HEK293 (cell line): ENCODE data around the gene CACHD1.

ENCODE experiments used
- ATF2 ChIP-seq: fragments of 450-650 bp; formaldehyde crosslinking; IDR thresholded peaks from 2 replicates; pipeline ENCODE4 v1.5.1; 2016; ENCODE audit warnings: missing biosample characterization, missing genetic modification characterization, low read depth
- HOXC10 ChIP-seq: sonication (generic); formaldehyde crosslinking; IDR thresholded peaks from 2 replicates; pipeline ENCODE4 v1.8.1; 2023; ENCODE audit warnings: mild to moderate bottlenecking, missing genetic modification reagents
- KLF10 ChIP-seq: fragments of 450-650 bp; IDR thresholded peaks from 2 replicates; pipeline ENCODE4 v1.5.1; 2018; ENCODE audit warnings: missing biosample characterization, mild to moderate bottlenecking, missing genetic modification characterization
- KLF7 ChIP-seq: fragments of 450-650 bp; formaldehyde crosslinking; IDR thresholded peaks from 2 replicates; pipeline ENCODE4 v1.5.1; 2016; ENCODE audit warnings: missing biosample characterization, missing genetic modification characterization, borderline replicate concordance
- KLF8 ChIP-seq: fragments of 450-650 bp; formaldehyde crosslinking; IDR thresholded peaks from 2 replicates; pipeline ENCODE4 v1.5.1; 2016; ENCODE audit warnings: missing biosample characterization, missing genetic modification characterization
- OVOL3 ChIP-seq: fragments of 450-650 bp; formaldehyde crosslinking; IDR thresholded peaks from 2 replicates; pipeline ENCODE4 v1.5.1; 2016; ENCODE audit warnings: missing biosample characterization, missing genetic modification characterization
- TRIM28 ChIP-seq: IDR thresholded peaks from 2 replicates; pipeline ENCODE4 v1.6.1; 2011; ENCODE audit warnings: low read length, control low read depth, borderline replicate concordance
- ZBTB1 ChIP-seq: fragments of 450-650 bp; formaldehyde crosslinking; IDR thresholded peaks from 2 replicates; pipeline ENCODE4 v1.5.1; 2016; ENCODE audit warnings: missing biosample characterization, missing genetic modification characterization
- ZBTB10 ChIP-seq: fragments of 450-650 bp; formaldehyde crosslinking; IDR thresholded peaks from 2 replicates; pipeline ENCODE4 v1.5.1; 2016; ENCODE audit warnings: missing biosample characterization, missing genetic modification characterization
- ZBTB11 ChIP-seq: fragments of 450-650 bp; formaldehyde crosslinking; conservative IDR thresholded peaks from 2 replicates; pipeline ENCODE4 v1.5.1; 2016; ENCODE audit warnings: low read depth, missing biosample characterization, missing genetic modification characterization
- ZNF121 ChIP-seq: fragments of 450-650 bp; formaldehyde crosslinking; IDR thresholded peaks from 2 replicates; pipeline ENCODE4 v1.5.1; 2016; ENCODE audit warnings: missing biosample characterization, missing genetic modification characterization
- ZNF184 ChIP-seq: fragments of 450-650 bp; IDR thresholded peaks from 2 replicates; pipeline ENCODE4 v1.5.1; 2018; ENCODE audit warnings: missing biosample characterization, mild to moderate bottlenecking, missing genetic modification characterization
- ZNF518A ChIP-seq: fragments of 450-650 bp; formaldehyde crosslinking; conservative IDR thresholded peaks from 2 replicates; pipeline ENCODE4 v1.5.1; 2016; ENCODE audit warnings: low read depth, missing biosample characterization, missing genetic modification characterization
- ZNF529 ChIP-seq: fragments of 450-650 bp; formaldehyde crosslinking; IDR thresholded peaks from 2 replicates; pipeline ENCODE4 v1.5.1; 2017; ENCODE audit warnings: missing genetic modification characterization, missing biosample characterization; ENCODE audit not compliant: insufficient replicate concordance
- ZNF626 ChIP-seq: fragments of 450-650 bp; sonication (Bioruptor Pico); formaldehyde crosslinking; IDR thresholded peaks from 2 replicates; pipeline ENCODE4 v1.5.1; 2018; ENCODE audit warnings: missing biosample characterization, missing genetic modification characterization, inconsistent platforms
- ZNF654 ChIP-seq: fragments of 450-650 bp; formaldehyde crosslinking; IDR thresholded peaks from 2 replicates; pipeline ENCODE4 v1.5.1; 2016; ENCODE audit warnings: low read depth, missing biosample characterization, missing genetic modification characterization
- ZNF658 ChIP-seq: fragments of 450-650 bp; formaldehyde crosslinking; IDR thresholded peaks from 2 replicates; pipeline ENCODE4; 2016; ENCODE audit warnings: missing biosample characterization, missing genetic modification characterization
- ZNF707 ChIP-seq: fragments of 450-650 bp; formaldehyde crosslinking; IDR thresholded peaks from 2 replicates; pipeline ENCODE4 v1.5.1; 2016; ENCODE audit warnings: missing biosample characterization, missing genetic modification characterization
- ZNF777 ChIP-seq: fragments of 450-650 bp; formaldehyde crosslinking; IDR thresholded peaks from 2 replicates; pipeline ENCODE4 v1.5.1; 2017; ENCODE audit warnings: missing biosample characterization, missing genetic modification characterization, borderline replicate concordance
- ZXDB ChIP-seq: fragments of 450-650 bp; formaldehyde crosslinking; IDR thresholded peaks from 2 replicates; pipeline ENCODE4 v1.5.1; 2016; ENCODE audit warnings: missing biosample characterization, missing genetic modification characterization
- TF ChIP-seq, protein P1 (sequence below): fragments of 450-650 bp; formaldehyde crosslinking; IDR thresholded peaks from 2 replicates; pipeline ENCODE4 v1.5.1; 2016; ENCODE audit warnings: missing biosample characterization, missing genetic modification characterization
- TF ChIP-seq, protein P2 (sequence below): fragments of 450-650 bp; formaldehyde crosslinking; IDR thresholded peaks from 2 replicates; pipeline ENCODE4 v1.5.1; 2016; ENCODE audit warnings: missing biosample characterization, missing genetic modification characterization

The CACHD1 gene

GRCh38 chr1:64469977-64470664 lies at the start of gene CACHD1 (continued):
- TF ChIP-seq KLF7 (tag by site-specific recombination): peak; percentile 59; the same call in 1 of the 2 replicates
- no peak for TF ChIP-seq ATF2 (tag by site-specific recombination)
- no peak for TF ChIP-seq ZNF654 (tag by site-specific recombination)
- no peak for TF ChIP-seq ZNF777 (tag by site-specific recombination)
- TF ChIP-seq OVOL3: no peak
- TF ChIP-seq ZNF518A (tag by site-specific recombination): no peak
- no peak for TF ChIP-seq TRIM28
- peak; percentile 67 for TF ChIP-seq ZXDB (tag by site-specific recombination)
- no peak for TF ChIP-seq ZBTB1 (tag by site-specific recombination)
- TF ChIP-seq HOXC10 (CRISPR knock-in tag): 0 out of 2 replicates have a peak, but pooled peaks have one; percentile 12
- TF ChIP-seq, protein P1, sequence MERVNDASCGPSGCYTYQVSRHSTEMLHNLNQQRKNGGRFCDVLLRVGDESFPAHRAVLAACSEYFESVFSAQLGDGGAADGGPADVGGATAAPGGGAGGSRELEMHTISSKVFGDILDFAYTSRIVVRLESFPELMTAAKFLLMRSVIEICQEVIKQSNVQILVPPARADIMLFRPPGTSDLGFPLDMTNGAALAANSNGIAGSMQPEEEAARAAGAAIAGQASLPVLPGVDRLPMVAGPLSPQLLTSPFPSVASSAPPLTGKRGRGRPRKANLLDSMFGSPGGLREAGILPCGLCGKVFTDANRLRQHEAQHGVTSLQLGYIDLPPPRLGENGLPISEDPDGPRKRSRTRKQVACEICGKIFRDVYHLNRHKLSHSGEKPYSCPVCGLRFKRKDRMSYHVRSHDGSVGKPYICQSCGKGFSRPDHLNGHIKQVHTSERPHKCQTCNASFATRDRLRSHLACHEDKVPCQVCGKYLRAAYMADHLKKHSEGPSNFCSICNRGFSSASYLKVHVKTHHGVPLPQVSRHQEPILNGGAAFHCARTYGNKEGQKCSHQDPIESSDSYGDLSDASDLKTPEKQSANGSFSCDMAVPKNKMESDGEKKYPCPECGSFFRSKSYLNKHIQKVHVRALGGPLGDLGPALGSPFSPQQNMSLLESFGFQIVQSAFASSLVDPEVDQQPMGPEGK (tag by site-specific recombination): peak; percentile 95
- TF ChIP-seq, protein P2, sequence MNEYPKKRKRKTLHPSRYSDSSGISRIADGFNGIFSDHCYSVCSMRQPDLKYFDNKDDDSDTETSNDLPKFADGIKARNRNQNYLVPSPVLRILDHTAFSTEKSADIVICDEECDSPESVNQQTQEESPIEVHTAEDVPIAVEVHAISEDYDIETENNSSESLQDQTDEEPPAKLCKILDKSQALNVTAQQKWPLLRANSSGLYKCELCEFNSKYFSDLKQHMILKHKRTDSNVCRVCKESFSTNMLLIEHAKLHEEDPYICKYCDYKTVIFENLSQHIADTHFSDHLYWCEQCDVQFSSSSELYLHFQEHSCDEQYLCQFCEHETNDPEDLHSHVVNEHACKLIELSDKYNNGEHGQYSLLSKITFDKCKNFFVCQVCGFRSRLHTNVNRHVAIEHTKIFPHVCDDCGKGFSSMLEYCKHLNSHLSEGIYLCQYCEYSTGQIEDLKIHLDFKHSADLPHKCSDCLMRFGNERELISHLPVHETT (tag by site-specific recombination): peak; percentile 18; the same call in 1 of the 2 replicates
- TF ChIP-seq ZNF529 (tag by site-specific recombination): no peak
- peak; percentile 75; the same call in 1 of the 2 replicates for TF ChIP-seq ZBTB10 (tag by site-specific recombination)
- peak; percentile 40; the same call in 1 of the 2 replicates for TF ChIP-seq KLF10 (tag by site-specific recombination)
- TF ChIP-seq ZNF626 (tag by site-specific recombination): no peak
- TF ChIP-seq ZNF658 (tag by site-specific recombination): no peak
- no peak for TF ChIP-seq ZNF707
- no peak for TF ChIP-seq ZNF184 (tag by site-specific recombination)
- TF ChIP-seq KLF8: peak; percentile 76
- peak; percentile 97 for TF ChIP-seq ZBTB11 (tag by site-specific recombination)
- no peak for TF ChIP-seq ZNF121 (tag by site-specific recombination)
